ENCODE measurements around the gene VAV2. TPM values are rescaled to one million over a fixed set of nuclear protein-coding genes. Genes with fewer than 3 reads are reported as not detected.

VAV2 gene
- total RNA-seq, 1 donor from 2014 or later = 18.7 TPM

GRCh38 chr9:133876144-133876543, 116.0 kb downstream of the VAV2 start:
- no peak for DNase-seq (ENCODE audit: low read depth)
- no peak overlapping the region for H3K4me3 ChIP-seq (ENCODE audit: low read depth, low read length)
- TF ChIP-seq CTCF (conservative IDR thresholded peaks at IDR 0.05; ENCODE audit: low read depth, low read length) = peak; percentile 23

GRCh38 chr9:133875131-133875530, 117.0 kb downstream of the VAV2 start:
- DNase-seq (ENCODE audit: low read depth) = no peak
- H3K4me3 ChIP-seq (ENCODE audit: low read depth, low read length) = no peak overlapping the region
- TF ChIP-seq CTCF (conservative IDR thresholded peaks at IDR 0.05; ENCODE audit: low read depth, low read length) = no peak

- no peak for TF ChIP-seq CTCF (conservative IDR thresholded peaks at IDR 0.05; ENCODE audit: low read depth, low read length)
- DNase-seq (ENCODE audit: low read depth) = no peak
Measured at GRCh38 chr9:133874659-133875058, 117.5 kb downstream of the VAV2 start.

GRCh38 chr9:133874060-133874657, 118.0 kb downstream of the VAV2 start:
- no peak overlapping the region for H3K4me3 ChIP-seq (ENCODE audit: low read depth, low read length)
- TF ChIP-seq CTCF (conservative IDR thresholded peaks at IDR 0.05; ENCODE audit: low read depth, low read length) = no peak
- DNase-seq (ENCODE audit: low read depth) = peak; percentile 12

More at GRCh38 chr9:133874659-133875058, 117.5 kb downstream of the VAV2 start:
- no peak overlapping the region for H3K4me3 ChIP-seq (ENCODE audit: low read depth, low read length)

GRCh38 chr9:133873461-133873891, 118.6 kb downstream of the VAV2 start:
- no peak for TF ChIP-seq CTCF (conservative IDR thresholded peaks at IDR 0.05; ENCODE audit: low read depth, low read length)
- H3K4me3 ChIP-seq (ENCODE audit: low read depth, low read length) = no peak overlapping the region
- DNase-seq (ENCODE audit: low read depth) = no peak

- no peak for TF ChIP-seq CTCF (conservative IDR thresholded peaks at IDR 0.05; ENCODE audit: low read depth, low read length)
- H3K4me3 ChIP-seq (ENCODE audit: low read depth, low read length) = no peak overlapping the region
- no peak for DNase-seq (ENCODE audit: low read depth)
Measured at GRCh38 chr9:133873009-133873408, 119.1 kb downstream of the VAV2 start.

Measured in epithelial cell of proximal tubule (primary cell).